Body of pancreas (tissue), 4 donors: ENCODE data around the gene ARHGAP26. TPM values are rescaled to one million over a fixed set of nuclear protein-coding genes. Genes with fewer than 3 reads are reported as not detected.
"Not testable (repeated sequence)": the region's sequence is repeated elsewhere in the genome, so short reads cannot be mapped to it uniquely, and the experiment has no call there.

Source experiments
- ATAC-seq: fragments of 150-250 bp; one replicate; pipeline ENCODE4 v1.9.1; 2016
- DNase-seq, 4 donors: peaks; one replicate each; pipeline ENCODE4 v3.0.0-alpha.2; 2019
- H3K27ac ChIP-seq, 4 donors: fragments of 200-600 bp; sonication (generic); 1 replicate in 3 of 4; 2 replicates in 1 of 4; pipeline versions ENCODE4 v1.5.1 to v1.6.1; 2016 to 2019; ENCODE audit warnings: mild to moderate bottlenecking in 1 of 4, mixed read lengths in 1 of 4, moderate library complexity in 1 of 4
- H3K27me3 ChIP-seq, 2 donors: fragments of 200-600 bp; sonication (generic); one replicate each; pipeline ENCODE4 v1.6.0; 2016; ENCODE audit warnings: mild to moderate bottlenecking in 1 of 2
- H3K36me3 ChIP-seq, 2 donors: fragments of 200-600 bp; sonication (generic); replicated peaks in 1 of 2; 2 replicates each; pipeline ENCODE4 v1.5.1; 2016; ENCODE audit warnings: low read depth in 2 of 2; ENCODE audit not compliant: insufficient read depth in 1 of 2
- H3K4me1 ChIP-seq: fragments of 200-600 bp; sonication (generic); one replicate; pipeline ENCODE4 v1.6.0; 2016
- H3K4me3 ChIP-seq, 2 donors: fragments of 200-600 bp; sonication (generic); 1 replicate in 1 of 2; 2 replicates in 1 of 2; pipeline ENCODE4 v1.5.1; 2016 to 2019
- H3K9me3 ChIP-seq, 3 donors: fragments of 200-600 bp; sonication (generic); 1 replicate in 2 of 3; 2 replicates in 1 of 3; pipeline ENCODE4 v1.5.1; 2016
- POLR2A ChIP-seq, 3 donors: fragments of 450-650 bp; IDR thresholded peaks; one replicate each; pipeline ENCODE4 v1.6.1; 2016; ENCODE audit warnings: antibody characterized with exemption in 3 of 3, mild to moderate bottlenecking in 2 of 3
- WGBS, 2 donors: methylation state at CpG; one replicate each; pipeline ENCODE4 v1.1.5; 2017; 5-methylcytosine and 5-hydroxymethylcytosine counted together
- intact Hi-C: fragments of 100-400 bp; cut with DNase I; formaldehyde crosslinking; loops from one replicate; pipeline ENCODE4 v1.15.1; 2023
- total RNA-seq, 2 donors: library from RNA; depleted of rRNA; stranded (reverse); fragments of >200 nt; gene quantifications; one replicate each; pipeline ENCODE4 v1.1.0, GENCODE V29; 2016
- TF ChIP-seq, protein P1 (sequence below), 7 experiments: fragments of 450-650 bp in 4 of 7; fragments of 200-600 bp in 3 of 7; sonication (generic) in 3 of 7; IDR thresholded peaks; one replicate each; pipeline ENCODE4 v1.5.1; 2016 to 2019; ENCODE audit warnings: antibody characterized with exemption in 7 of 7

ARHGAP26 gene
- total RNA-seq, 2 donors from 2014 or later, result 12.5 to 14.2 TPM

DNA sequence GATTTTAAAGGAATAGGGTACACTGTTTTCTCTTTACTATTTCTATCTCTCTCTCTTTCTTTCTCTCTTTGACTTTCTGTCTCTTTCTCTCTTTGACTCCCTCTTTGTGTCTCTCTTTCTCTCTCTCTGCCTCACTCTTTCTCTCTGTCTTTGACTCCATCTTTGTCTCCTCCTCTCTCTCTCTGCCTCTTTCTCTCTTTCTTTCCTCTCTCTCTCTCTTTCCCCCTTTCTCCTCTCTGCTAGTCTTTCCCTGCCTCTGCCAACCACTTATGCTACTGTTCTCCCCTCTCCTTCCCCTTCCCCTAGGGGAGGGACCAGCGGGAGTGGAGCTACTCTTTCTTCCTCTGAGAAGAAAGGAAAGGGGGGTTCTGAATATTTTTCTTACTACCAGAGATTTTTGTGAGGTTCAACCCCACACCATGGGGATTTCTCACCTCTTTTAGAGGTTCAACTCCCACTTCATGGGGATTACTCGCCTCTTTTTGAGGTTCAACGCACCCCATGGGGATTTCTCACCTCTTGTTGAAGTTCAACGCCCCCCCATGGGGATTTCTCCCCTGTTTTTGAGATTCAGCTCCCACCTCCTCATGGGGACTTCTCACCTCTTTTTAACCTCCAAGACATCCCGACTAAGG is 323.4 kb downstream of the ARHGAP26 start:
- no peak for ATAC-seq
- DNase-seq, result no peak
- no peak overlapping the region for H3K4me3 ChIP-seq
- H3K27me3 ChIP-seq, result no peaks in the 10 kb centered on the region
- no peaks in the 10 kb centered on the region for H3K9me3 ChIP-seq
- H3K27ac ChIP-seq, result no peak overlapping the region
- TF ChIP-seq, protein P1, sequence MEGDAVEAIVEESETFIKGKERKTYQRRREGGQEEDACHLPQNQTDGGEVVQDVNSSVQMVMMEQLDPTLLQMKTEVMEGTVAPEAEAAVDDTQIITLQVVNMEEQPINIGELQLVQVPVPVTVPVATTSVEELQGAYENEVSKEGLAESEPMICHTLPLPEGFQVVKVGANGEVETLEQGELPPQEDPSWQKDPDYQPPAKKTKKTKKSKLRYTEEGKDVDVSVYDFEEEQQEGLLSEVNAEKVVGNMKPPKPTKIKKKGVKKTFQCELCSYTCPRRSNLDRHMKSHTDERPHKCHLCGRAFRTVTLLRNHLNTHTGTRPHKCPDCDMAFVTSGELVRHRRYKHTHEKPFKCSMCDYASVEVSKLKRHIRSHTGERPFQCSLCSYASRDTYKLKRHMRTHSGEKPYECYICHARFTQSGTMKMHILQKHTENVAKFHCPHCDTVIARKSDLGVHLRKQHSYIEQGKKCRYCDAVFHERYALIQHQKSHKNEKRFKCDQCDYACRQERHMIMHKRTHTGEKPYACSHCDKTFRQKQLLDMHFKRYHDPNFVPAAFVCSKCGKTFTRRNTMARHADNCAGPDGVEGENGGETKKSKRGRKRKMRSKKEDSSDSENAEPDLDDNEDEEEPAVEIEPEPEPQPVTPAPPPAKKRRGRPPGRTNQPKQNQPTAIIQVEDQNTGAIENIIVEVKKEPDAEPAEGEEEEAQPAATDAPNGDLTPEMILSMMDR (IDR thresholded peaks at IDR 0.05), result no peak
- TF ChIP-seq POLR2A (IDR thresholded peaks at IDR 0.05), result no peak
- H3K4me1 ChIP-seq, result no peaks in the 10 kb centered on the region
- 72 to 81% methylated on average over 5 of the region's 5 CpGs for WGBS, 2 donors
- intact Hi-C loops, result no loop called here
- H3K36me3 ChIP-seq, result no peaks in the 10 kb centered on the region

GRCh38 chr5:143094087-143094521 is 323.9 kb downstream of the ARHGAP26 start:
- no peaks in the 10 kb centered on the region for H3K36me3 ChIP-seq
- intact Hi-C loops, result no loop called here
- DNase-seq (no peak), ATAC-seq (no peak)
- no peaks in the 10 kb centered on the region for H3K4me1 ChIP-seq
- H3K9me3 ChIP-seq, result no peaks in the 10 kb centered on the region
- H3K27ac ChIP-seq, result no peak overlapping the region
- no peak overlapping the region for H3K4me3 ChIP-seq
- 55 to 78% methylated on average over 16 of the region's 16 CpGs for WGBS, 2 donors
- no peaks in the 10 kb centered on the region for H3K27me3 ChIP-seq
- no peak for TF ChIP-seq POLR2A (IDR thresholded peaks at IDR 0.05)
- TF ChIP-seq, protein P1 (IDR thresholded peaks at IDR 0.05), result no peak

GRCh38 chr5:143094608-143095007 is 324.4 kb downstream of the ARHGAP26 start:
- intact Hi-C loops, H3K27me3 ChIP-seq, H3K4me3 ChIP-seq, ATAC-seq, H3K27ac ChIP-seq, DNase-seq, H3K9me3 ChIP-seq, H3K4me1 ChIP-seq, H3K36me3 ChIP-seq: not testable (repeated sequence)
- 62 to 66% methylated on average over 3 of the region's 3 CpGs for WGBS, 2 donors

GRCh38 chr5:143101121-143101520 is 330.9 kb downstream of the ARHGAP26 start:
- TF ChIP-seq, protein P1 (IDR thresholded peaks at IDR 0.05), result no peak
- no peak for TF ChIP-seq POLR2A (IDR thresholded peaks at IDR 0.05)
- H3K9me3 ChIP-seq, result no peaks in the 10 kb centered on the region
- intact Hi-C loops, result no loop called here
- no peaks in the 10 kb centered on the region for H3K27me3 ChIP-seq
- no peak overlapping the region for H3K27ac ChIP-seq
- ATAC-seq (no peak), DNase-seq (no peak)
- 82 to 90% methylated on average over 2 of the region's 2 CpGs for WGBS, 2 donors
- no peak overlapping the region for H3K4me3 ChIP-seq
- peaks cover 4% of the 10 kb centered on the region for H3K4me1 ChIP-seq
- H3K36me3 ChIP-seq, result no peaks in the 10 kb centered on the region

DNA sequence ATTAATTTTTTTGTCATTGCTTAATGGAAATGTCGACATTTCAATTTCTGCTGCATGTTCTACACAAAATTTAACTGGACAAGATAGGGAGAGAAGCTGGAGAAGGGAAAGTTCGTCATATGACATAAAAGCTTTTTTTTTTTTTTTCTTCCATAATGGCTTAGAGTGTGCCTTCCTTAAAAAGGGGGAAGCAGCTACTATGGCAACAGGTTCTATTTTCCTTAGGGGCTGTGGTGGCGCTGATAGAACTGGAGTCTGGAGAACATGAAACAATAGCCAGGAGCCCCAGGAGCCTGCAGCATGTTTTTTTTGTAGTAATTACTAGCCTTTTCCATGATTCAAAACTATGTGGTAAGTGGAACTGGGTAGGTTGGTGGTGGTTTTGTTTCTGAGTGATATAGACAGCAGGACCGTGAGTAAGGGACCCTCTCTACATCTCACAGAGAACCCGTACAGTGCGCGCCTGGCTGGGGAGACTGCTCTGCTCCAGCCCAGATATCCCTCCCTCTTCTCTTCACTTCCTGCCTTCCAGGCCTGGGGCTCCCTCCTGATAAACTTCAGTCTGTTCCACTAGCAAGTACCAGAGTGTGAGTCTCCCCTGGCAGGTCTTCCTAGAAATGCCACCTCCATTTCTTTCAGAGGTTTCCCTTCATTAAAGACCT is 331.7 kb downstream of the ARHGAP26 start:
- no peaks in the 10 kb centered on the region for H3K36me3 ChIP-seq
- no peak overlapping the region for H3K27ac ChIP-seq

More for the DNA sequence above, 331.7 kb downstream of the ARHGAP26 start:
- no peaks in the 10 kb centered on the region for H3K9me3 ChIP-seq
- TF ChIP-seq, protein P1 (IDR thresholded peaks at IDR 0.05), result no peak
- TF ChIP-seq POLR2A (IDR thresholded peaks at IDR 0.05), result no peak
- 83 to 88% methylated on average over 7 of the region's 7 CpGs for WGBS, 2 donors
- no peak for ATAC-seq
- DNase-seq, result no peak
- peaks cover 8% of the 10 kb centered on the region for H3K4me1 ChIP-seq
- intact Hi-C loops, result no loop called here
- H3K4me3 ChIP-seq, result no peak overlapping the region
- H3K27me3 ChIP-seq, result no peaks in the 10 kb centered on the region
